Transverse colon (tissue), 4 donors: ENCODE measurements around the gene JPH2. TPM values are rescaled to one million over a fixed set of nuclear protein-coding genes. Genes with fewer than 3 reads are reported as not detected.

Source experiments
- DNase-seq: peaks from one replicate; pipeline ENCODE4 v3.0.0-alpha.2; 2019
- H3K27ac ChIP-seq, 4 donors: fragments of 200-600 bp; sonication (generic); 2 replicates each; pipeline ENCODE4 v1.5.1; 2016 to 2018; ENCODE audit warnings: inconsistent platforms in 4 of 4
- H3K27me3 ChIP-seq: fragments of 200-600 bp; sonication (generic); 2 replicates; pipeline ENCODE4 v1.5.1; 2017; ENCODE audit warnings: inconsistent platforms
- H3K36me3 ChIP-seq, 4 donors: fragments of 200-600 bp; sonication (generic); 2 replicates each; pipeline ENCODE4 v1.5.1; 2017 to 2019; ENCODE audit warnings: inconsistent platforms in 4 of 4
- H3K4me1 ChIP-seq, 4 donors: fragments of 200-600 bp; sonication (generic); 2 replicates each; pipeline ENCODE4 v1.5.1; 2017 to 2020; ENCODE audit warnings: inconsistent platforms in 4 of 4
- H3K4me3 ChIP-seq, 4 donors: fragments of 200-600 bp; sonication (generic); 1 replicate in 1 of 4; 2 replicates in 3 of 4; pipeline versions ENCODE4 v1.5.1 to v1.6.1; 2017 to 2019; ENCODE audit warnings: inconsistent platforms in 4 of 4
- H3K9me3 ChIP-seq, 2 donors: fragments of 200-600 bp; sonication (generic); 2 replicates each; pipeline ENCODE4 v1.5.1; 2017 to 2019; ENCODE audit warnings: inconsistent platforms in 2 of 2
- CTCF ChIP-seq, 5 experiments: fragments of 200-600 bp in 3 of 5; fragments of 450-650 bp in 2 of 5; sonication (generic) in 3 of 5; IDR thresholded peaks; 1 replicate in 2 of 5; 2 replicates in 3 of 5; pipeline ENCODE4 v1.5.1; 2016 to 2017; ENCODE audit warnings: antibody characterized with exemption in 5 of 5, inconsistent platforms in 3 of 5, mild to moderate bottlenecking in 2 of 5, moderate library complexity in 1 of 5
- EP300 ChIP-seq: sonication (generic); formaldehyde crosslinking; IDR thresholded peaks from one replicate; pipeline ENCODE4 v1.6.1; 2017; ENCODE audit warnings: antibody characterized with exemption, low read depth
- POLR2A ChIP-seq: fragments of 450-650 bp; IDR thresholded peaks from one replicate; pipeline ENCODE4 v1.6.1; 2016; ENCODE audit warnings: antibody characterized with exemption, mild to moderate bottlenecking, moderate library complexity
- POLR2AphosphoS5 ChIP-seq, 3 donors: sonication (generic); formaldehyde crosslinking; IDR thresholded peaks; one replicate each; pipeline ENCODE4 v1.6.1; 2016; ENCODE audit warnings: antibody characterized with exemption in 3 of 3
- WGBS, 2 donors: methylation state at CpG; one replicate each; pipeline ENCODE4 v1.1.5; 2018; ENCODE audit warnings: low coverage in 1 of 2; 5-methylcytosine and 5-hydroxymethylcytosine counted together
- in situ Hi-C, 4 donors: fragments of 200-750 bp; cut with MboI; loops; one replicate each; pipeline versions ENCODE4 v1.15.0 to v1.15.1; 2017; ENCODE audit warnings: low sequenced_read_pairs in 3 of 4, low pct_ligation_motif_present in 1 of 4, low pct_unique_long_range_greater_than_20kb in 1 of 4
- intact Hi-C: fragments of 100-400 bp; cut with DNase I; formaldehyde crosslinking; loops from one replicate; pipeline ENCODE4 v1.15.1; 2023; ENCODE audit warnings: low total_unique reads
- total RNA-seq, 4 donors: library from RNA; depleted of rRNA; stranded (reverse); fragments of >200 nt; gene quantifications; one replicate each; pipeline ENCODE4 v1.1.0, GENCODE V29; 2016

The JPH2 gene
- total RNA-seq, 4 donors from 2014 or later: 9.8 to 216 (median 18.3) TPM

GRCh38 chr20:44089987-44090674 lies 96.9 kb downstream of the JPH2 start:
- in situ Hi-C loops (loop anchor here in 3 of 4 donors (10.0 to 25.0 kb wide), 4 partner anchors 553 to 653 kb away; partner anchors contain the start of gene SRSF6 (in 1 of the 3)), intact Hi-C loops (no loop called here)
- TF ChIP-seq CTCF (IDR thresholded peaks at IDR 0.05) (no peak), POLR2AphosphoS5 (IDR thresholded peaks at IDR 0.05) (no peak), EP300 (no peak), POLR2A (no peak)
- Histone ChIP-seq H3K9me3 (no peaks in the 10 kb centered on the region), H3K27ac (no peak overlapping the region), H3K4me1 (no peaks in the 10 kb centered on the region), H3K27me3 (peaks cover 8% of the 10 kb centered on the region), H3K4me3 (no peak overlapping the region), H3K36me3 (no peaks in the 10 kb centered on the region)
- 69 to 70% methylated on average over 3 to 7 of the region's 7 CpGs for WGBS, 2 donors
- DNase-seq: peak; percentile 27

DNA sequence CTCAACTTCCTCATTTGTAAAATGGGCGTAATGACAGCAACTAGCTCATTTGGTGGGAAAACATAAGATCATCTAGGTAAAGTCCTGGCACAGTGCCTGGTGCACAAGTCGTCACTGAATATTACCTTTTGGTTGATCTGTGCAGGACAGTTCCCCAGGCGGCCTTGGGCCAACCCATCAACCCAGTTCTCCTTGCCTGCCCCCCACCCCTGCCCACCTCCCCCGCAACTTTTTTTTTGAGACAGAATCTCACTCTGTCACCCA lies 99.2 kb downstream of the JPH2 start:
- Histone ChIP-seq H3K27me3 (no peaks in the 10 kb centered on the region), H3K9me3 (no peaks in the 10 kb centered on the region), H3K27ac (no peak overlapping the region), H3K4me1 (no peaks in the 10 kb centered on the region), H3K36me3 (no peaks in the 10 kb centered on the region), H3K4me3 (no peak overlapping the region)
- no peak for DNase-seq
- TF ChIP-seq POLR2A (no peak), CTCF (IDR thresholded peaks at IDR 0.05) (no peak), POLR2AphosphoS5 (IDR thresholded peaks at IDR 0.05) (no peak), EP300 (no peak)
- 84% methylated on average over 4 of the region's 4 CpGs; no CpG with 5 or more reads in 1 of the 2 donors for WGBS, 2 donors
- in situ Hi-C loops (loop anchor here in 3 of 4 donors (10.0 to 25.0 kb wide), 4 partner anchors 550 to 650 kb away; partner anchors contain the start of gene SRSF6 (in 1 of the 3)), intact Hi-C loops (no loop called here)

- DNase-seq: no peak
- no peak for TF ChIP-seq POLR2AphosphoS5 (IDR thresholded peaks at IDR 0.05)
- TF ChIP-seq POLR2A: no peak
- TF ChIP-seq EP300: no peak
- TF ChIP-seq CTCF (IDR thresholded peaks at IDR 0.05): no peak
- H3K27ac ChIP-seq: no peak overlapping the region
- intact Hi-C loops (no loop called here), in situ Hi-C loops (loop anchor here in 3 of 4 donors (10.0 to 25.0 kb wide), 4 partner anchors 550 to 650 kb away; partner anchors contain the start of gene SRSF6 (in 1 of the 3))
- WGBS, 2 donors: 66 to 75% methylated on average over 3 to 15 of the region's 15 CpGs
- no peaks in the 10 kb centered on the region for H3K36me3 ChIP-seq
- H3K4me3 ChIP-seq: no peak overlapping the region
- no peaks in the 10 kb centered on the region for H3K4me1 ChIP-seq
- no peaks in the 10 kb centered on the region for H3K27me3 ChIP-seq
- no peaks in the 10 kb centered on the region for H3K9me3 ChIP-seq
Measured at GRCh38 chr20:44087051-44087856, 99.7 kb downstream of the JPH2 start.

DNA sequence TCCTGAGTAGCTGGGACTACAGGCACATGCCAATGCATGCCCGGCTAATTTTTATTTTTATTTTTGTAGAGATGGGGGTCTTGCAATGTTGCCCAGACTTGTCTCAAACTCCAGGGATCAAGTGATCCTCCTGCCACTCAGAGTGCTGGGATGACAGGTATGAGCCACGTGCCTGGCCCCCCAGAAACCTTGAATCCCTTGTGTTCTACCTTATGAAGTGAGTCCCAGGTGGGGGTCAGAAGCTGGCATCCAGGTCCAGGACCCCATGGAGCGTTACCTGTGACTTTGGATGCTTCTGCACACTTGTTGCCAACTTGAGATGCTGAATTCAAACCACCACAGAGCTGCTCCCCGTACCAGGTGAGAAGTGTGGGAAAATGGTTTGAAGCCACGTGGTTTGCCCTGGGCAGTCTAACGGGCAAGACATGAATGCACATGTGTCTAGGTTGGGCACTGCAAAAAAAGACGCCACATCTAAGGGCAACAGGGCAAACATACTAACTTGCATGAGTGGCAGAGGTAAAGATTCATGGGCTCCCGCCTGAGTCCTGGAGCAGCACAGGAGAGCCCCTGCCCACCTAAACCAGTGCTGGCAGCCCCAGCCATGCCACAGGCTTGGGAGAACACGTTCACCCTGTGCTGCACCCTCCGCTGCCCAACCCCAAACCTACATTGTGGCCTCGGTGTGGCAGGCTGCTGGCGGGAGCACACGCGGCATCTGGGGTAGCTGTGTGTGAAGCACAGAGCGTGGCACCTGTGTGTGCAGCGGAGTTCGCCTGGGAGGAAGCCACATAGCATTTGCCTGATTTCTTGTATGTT lies 101.2 kb downstream of the JPH2 start:
- in situ Hi-C loops: loop anchor here in 3 of 4 donors (10.0 to 25.0 kb wide), 4 partner anchors 549 to 649 kb away; partner anchors contain the start of gene SRSF6 (in 1 of the 3)
- WGBS, 2 donors: 87% methylated on average over 17 of the region's 17 CpGs; no CpG with 5 or more reads in 1 of the 2 donors
- DNase-seq: no peak

More for the DNA sequence above, 101.2 kb downstream of the JPH2 start:
- Histone ChIP-seq H3K27ac (no peak overlapping the region), H3K4me3 (no peak overlapping the region), H3K9me3 (no peaks in the 10 kb centered on the region), H3K4me1 (no peaks in the 10 kb centered on the region), H3K27me3 (no peaks in the 10 kb centered on the region), H3K36me3 (no peaks in the 10 kb centered on the region)
- TF ChIP-seq CTCF (IDR thresholded peaks at IDR 0.05) (no peak), EP300 (no peak), POLR2AphosphoS5 (IDR thresholded peaks at IDR 0.05) (no peak), POLR2A (no peak)
- intact Hi-C loops: no loop called here
